ENCODE measurements around the gene SMAD7. TPM values are rescaled to one million over a fixed set of nuclear protein-coding genes. Genes with fewer than 3 reads are reported as not detected.

SMAD7 gene
- total RNA-seq, 1 experiment from 2014 or later: 12.0 TPM

- ChIA-PET POLR2A (ENCODE audit: low non-redundant PET) (no interaction called here), CTCF (no interaction called here)
- DNase-seq (ENCODE audit: low spot score): no peak
- Histone ChIP-seq H3K9me3 (ENCODE audit: low read depth, low read length, poor library complexity, severe bottlenecking) (no peaks in the 10 kb centered on the region), H3K36me3 (ENCODE audit: insufficient read depth, low read length, poor library complexity, severe bottlenecking) (no peaks in the 10 kb centered on the region), H3K4me1 (ENCODE audit: insufficient read depth, low read length, poor library complexity, severe bottlenecking) (no peaks in the 10 kb centered on the region), H3K27ac (ENCODE audit: low read depth, low read length, poor library complexity, severe bottlenecking) (no peak overlapping the region), H3K27me3 (replicated peaks; ENCODE audit: insufficient read depth, low read depth, low read length, poor library complexity) (no peaks in the 10 kb centered on the region), H3K4me3 (ENCODE audit: low read depth, low read length, poor library complexity, severe bottlenecking) (no peak overlapping the region)
- TF ChIP-seq EZH2 (IDR thresholded peaks at IDR 0.05; ENCODE audit: borderline replicate concordance, low read depth, low read length, poor library complexity, severe bottlenecking) (no peak), CTCF (conservative IDR thresholded peaks at IDR 0.05; ENCODE audit: low read depth, low read length) (no peak)
- intact Hi-C loops (cut with micrococcal nuclease; ENCODE audit: unreplicated experiment): no loop called here
- BruUV-seq (replicated peaks): no TSS peak
Measured at GRCh38 chr18:48874701-48875162, 76.0 kb downstream of the SMAD7 start.

GRCh38 chr18:48874233-48874632 lies 76.5 kb downstream of the SMAD7 start:
- Histone ChIP-seq H3K9me3 (ENCODE audit: low read depth, low read length, poor library complexity, severe bottlenecking) (no peaks in the 10 kb centered on the region), H3K4me1 (ENCODE audit: insufficient read depth, low read length, poor library complexity, severe bottlenecking) (no peaks in the 10 kb centered on the region), H3K27ac (ENCODE audit: low read depth, low read length, poor library complexity, severe bottlenecking) (no peak overlapping the region), H3K27me3 (replicated peaks; ENCODE audit: insufficient read depth, low read depth, low read length, poor library complexity) (no peaks in the 10 kb centered on the region), H3K4me3 (ENCODE audit: low read depth, low read length, poor library complexity, severe bottlenecking) (no peak overlapping the region), H3K36me3 (ENCODE audit: insufficient read depth, low read length, poor library complexity, severe bottlenecking) (no peaks in the 10 kb centered on the region)
- intact Hi-C loops (cut with micrococcal nuclease; ENCODE audit: unreplicated experiment): no loop called here
- ChIA-PET CTCF (interaction anchor here (0.5 kb wide), 1 partner anchor 318 kb away, joined by 9 read pairs; no protein-coding TSS in a partner anchor), POLR2A (ENCODE audit: low non-redundant PET) (no interaction called here)
- DNase-seq (ENCODE audit: low spot score): no peak
- BruUV-seq (replicated peaks): no TSS peak
- TF ChIP-seq CTCF (conservative IDR thresholded peaks at IDR 0.05; ENCODE audit: low read depth, low read length) (no peak), EZH2 (IDR thresholded peaks at IDR 0.05; ENCODE audit: borderline replicate concordance, low read depth, low read length, poor library complexity, severe bottlenecking) (no peak)

- intact Hi-C loops (cut with micrococcal nuclease; ENCODE audit: unreplicated experiment): no loop called here
- TF ChIP-seq CTCF (conservative IDR thresholded peaks at IDR 0.05; ENCODE audit: low read depth, low read length) (no peak), EZH2 (IDR thresholded peaks at IDR 0.05; ENCODE audit: borderline replicate concordance, low read depth, low read length, poor library complexity, severe bottlenecking) (no peak)
- no peak overlapping the region for H3K4me3 ChIP-seq (ENCODE audit: low read depth, low read length, poor library complexity, severe bottlenecking)
- ChIA-PET CTCF (no interaction called here), POLR2A (ENCODE audit: low non-redundant PET) (no interaction called here)
- no TSS peak for BruUV-seq (replicated peaks)
- H3K9me3 ChIP-seq (ENCODE audit: low read depth, low read length, poor library complexity, severe bottlenecking): no peaks in the 10 kb centered on the region
- H3K4me1 ChIP-seq (ENCODE audit: insufficient read depth, low read length, poor library complexity, severe bottlenecking): no peaks in the 10 kb centered on the region
- no peak for DNase-seq (ENCODE audit: low spot score)
- H3K27ac ChIP-seq (ENCODE audit: low read depth, low read length, poor library complexity, severe bottlenecking): no peak overlapping the region
- H3K27me3 ChIP-seq (replicated peaks; ENCODE audit: insufficient read depth, low read depth, low read length, poor library complexity): no peaks in the 10 kb centered on the region
- H3K36me3 ChIP-seq (ENCODE audit: insufficient read depth, low read length, poor library complexity, severe bottlenecking): no peaks in the 10 kb centered on the region
Measured at GRCh38 chr18:48872234-48873145, 78.3 kb downstream of the SMAD7 start.

Data from A673 (cell line).